Ectodermal cell (in vitro differentiated cells): ENCODE measurements around the gene LHX3.

Experiments used
- H3K27ac ChIP-seq: 2 replicates; pipeline ENCODE4 v1.7.0; 2013; ENCODE audit warnings: mild to moderate bottlenecking, low read depth, low read length; ENCODE audit not compliant: insufficient read depth, poor library complexity, severe bottlenecking
- H3K27me3 ChIP-seq: 2 replicates; pipeline ENCODE4 v1.7.0; 2013; ENCODE audit warnings: mild to moderate bottlenecking, low read length; ENCODE audit not compliant: insufficient read depth, control insufficient read depth, poor library complexity, severe bottlenecking
- H3K36me3 ChIP-seq: one replicate; pipeline ENCODE4 v1.7.0; 2013; ENCODE audit warnings: low read length; ENCODE audit not compliant: control insufficient read depth, insufficient read depth
- H3K4me1 ChIP-seq: one replicate; pipeline ENCODE4 v1.7.0; 2013; ENCODE audit warnings: low read length; ENCODE audit not compliant: control insufficient read depth, insufficient read depth
- H3K4me3 ChIP-seq: 2 replicates; pipeline ENCODE4 v1.7.0; 2013; ENCODE audit warnings: low read depth, low read length, control low read depth; ENCODE audit not compliant: insufficient read depth
- H3K9me3 ChIP-seq: 2 replicates; pipeline ENCODE4 v1.7.0; 2013; ENCODE audit warnings: mild to moderate bottlenecking, low read length, moderate library complexity; ENCODE audit not compliant: control insufficient read depth
- WGBS, 2 experiments: methylation state at CpG; one replicate each; pipeline ENCODE4 v1.1.7; 2013; ENCODE audit warnings: missing lambda C conversion rate in 2 of 2; 5-methylcytosine and 5-hydroxymethylcytosine counted together

LHX3 gene

GRCh38 chr9:136218271-136218670 lies 13.3 kb upstream of the LHX3 start:
- Histone ChIP-seq H3K27me3 (no peaks in the 10 kb centered on the region), H3K4me3 (no peak overlapping the region), H3K27ac (no peak overlapping the region), H3K36me3 (peaks cover 19% of the 10 kb centered on the region), H3K9me3 (no peaks in the 10 kb centered on the region), H3K4me1 (no peaks in the 10 kb centered on the region)
- WGBS, 2 experiments = 95 to 96% methylated on average over 16 of the region's 16 CpGs

GRCh38 chr9:136216541-136217244 lies 11.8 kb upstream of the LHX3 start:
- H3K36me3 ChIP-seq = peaks cover 19% of the 10 kb centered on the region
- no peak overlapping the region for H3K4me3 ChIP-seq
- H3K4me1 ChIP-seq = no peaks in the 10 kb centered on the region
- 88 to 89% methylated on average over 37 of the region's 37 CpGs for WGBS, 2 experiments
- no peak overlapping the region for H3K27ac ChIP-seq
- H3K9me3 ChIP-seq = no peaks in the 10 kb centered on the region
- H3K27me3 ChIP-seq = no peaks in the 10 kb centered on the region

- Histone ChIP-seq H3K36me3 (peaks cover 19% of the 10 kb centered on the region), H3K27me3 (no peaks in the 10 kb centered on the region)
- WGBS, 2 experiments = 95 to 97% methylated on average over 9 of the region's 9 CpGs
Observed at GRCh38 chr9:136213733-136214132, 8.8 kb upstream of the LHX3 start.

GRCh38 chr9:136212345-136212950 lies 7.5 kb upstream of the LHX3 start:
- Histone ChIP-seq H3K36me3 (peaks cover 19% of the 10 kb centered on the region), H3K4me1 (no peaks in the 10 kb centered on the region), H3K27ac (no peak overlapping the region), H3K9me3 (no peaks in the 10 kb centered on the region), H3K27me3 (no peaks in the 10 kb centered on the region), H3K4me3 (no peak overlapping the region)
- WGBS, 2 experiments = 93 to 96% methylated on average over 28 of the region's 28 CpGs

More at GRCh38 chr9:136213733-136214132, 8.8 kb upstream of the LHX3 start:
- H3K27ac ChIP-seq = no peak overlapping the region
- H3K4me1 ChIP-seq = no peaks in the 10 kb centered on the region
- no peaks in the 10 kb centered on the region for H3K9me3 ChIP-seq
- no peak overlapping the region for H3K4me3 ChIP-seq

- Histone ChIP-seq H3K4me3 (no peak overlapping the region), H3K27ac (no peak overlapping the region), H3K36me3 (peaks cover 19% of the 10 kb centered on the region), H3K9me3 (no peaks in the 10 kb centered on the region), H3K27me3 (no peaks in the 10 kb centered on the region), H3K4me1 (no peaks in the 10 kb centered on the region)
- 95% methylated on average over 35 of the region's 35 CpGs for WGBS, 2 experiments
Observed at GRCh38 chr9:136211441-136212344, 6.8 kb upstream of the LHX3 start.

- Histone ChIP-seq H3K27me3 (peaks cover 2% of the 10 kb centered on the region), H3K27ac (no peak overlapping the region), H3K9me3 (no peaks in the 10 kb centered on the region), H3K4me3 (no peak overlapping the region), H3K36me3 (peaks cover 19% of the 10 kb centered on the region), H3K4me1 (no peaks in the 10 kb centered on the region)
- WGBS, 2 experiments = 92 to 94% methylated on average over 15 of the region's 15 CpGs
Observed at GRCh38 chr9:136211006-136211405, 6.1 kb upstream of the LHX3 start.

- H3K36me3 ChIP-seq = peaks cover 13% of the 10 kb centered on the region
- H3K27me3 ChIP-seq = peaks cover 10% of the 10 kb centered on the region
- no peak overlapping the region for H3K4me3 ChIP-seq
- H3K9me3 ChIP-seq = no peaks in the 10 kb centered on the region
- H3K4me1 ChIP-seq = no peaks in the 10 kb centered on the region
- WGBS, 2 experiments = 88 to 90% methylated on average over 16 of the region's 16 CpGs
- H3K27ac ChIP-seq = no peak overlapping the region
Observed at GRCh38 chr9:136210276-136210675, 5.3 kb upstream of the LHX3 start.

GRCh38 chr9:136209786-136210185 lies 4.9 kb upstream of the LHX3 start:
- no peak overlapping the region for H3K27ac ChIP-seq
- H3K4me1 ChIP-seq = no peaks in the 10 kb centered on the region
- H3K9me3 ChIP-seq = no peaks in the 10 kb centered on the region
- H3K36me3 ChIP-seq = peaks cover 8% of the 10 kb centered on the region
- peaks cover 14% of the 10 kb centered on the region for H3K27me3 ChIP-seq
- WGBS, 2 experiments = 86 to 87% methylated on average over 17 of the region's 17 CpGs
- no peak overlapping the region for H3K4me3 ChIP-seq

- Histone ChIP-seq H3K4me3 (no peak overlapping the region), H3K9me3 (no peaks in the 10 kb centered on the region), H3K4me1 (no peaks in the 10 kb centered on the region), H3K27me3 (peaks cover 20% of the 10 kb centered on the region), H3K27ac (no peak overlapping the region), H3K36me3 (peaks cover 3% of the 10 kb centered on the region)
- WGBS, 2 experiments = 93% methylated on average over 17 of the region's 17 CpGs
Observed at GRCh38 chr9:136209232-136209631, 4.3 kb upstream of the LHX3 start.

GRCh38 chr9:136208675-136209074 lies 3.7 kb upstream of the LHX3 start:
- Histone ChIP-seq H3K36me3 (no peaks in the 10 kb centered on the region), H3K27ac (no peak overlapping the region), H3K9me3 (no peaks in the 10 kb centered on the region), H3K4me3 (no peak overlapping the region), H3K4me1 (no peaks in the 10 kb centered on the region), H3K27me3 (peaks cover 26% of the 10 kb centered on the region)
- 94 to 95% methylated on average over 17 of the region's 17 CpGs for WGBS, 2 experiments
